Measurements from ENCODE around the gene SLC25A21.

The SLC25A21 gene

GRCh38 chr14:36657399-36658122 lies 514.8 kb downstream of the SLC25A21 start:
- in situ Hi-C loops (cut with MboI; ENCODE audit: low sequenced_read_pairs), result no loop called here

GRCh38 chr14:36656687-36657398 lies 515.6 kb downstream of the SLC25A21 start:
- in situ Hi-C loops (cut with MboI; ENCODE audit: low sequenced_read_pairs), result no loop called here

GRCh38 chr14:36655963-36656686 lies 516.3 kb downstream of the SLC25A21 start:
- in situ Hi-C loops (cut with MboI; ENCODE audit: low sequenced_read_pairs), result no loop called here

GRCh38 chr14:36655571-36655962 lies 516.8 kb downstream of the SLC25A21 start:
- in situ Hi-C loops (cut with MboI; ENCODE audit: low sequenced_read_pairs), result no loop called here

- in situ Hi-C loops (cut with MboI; ENCODE audit: low sequenced_read_pairs), result no loop called here
Observed at GRCh38 chr14:36654794-36655381, 517.5 kb downstream of the SLC25A21 start.

GRCh38 chr14:36653962-36654793 lies 518.2 kb downstream of the SLC25A21 start:
- in situ Hi-C loops (cut with MboI; ENCODE audit: low sequenced_read_pairs), result no loop called here

- in situ Hi-C loops (cut with MboI; ENCODE audit: low sequenced_read_pairs), result no loop called here
Observed at GRCh38 chr14:36653413-36653812, 519.0 kb downstream of the SLC25A21 start.

GRCh38 chr14:36652542-36653201 lies 519.7 kb downstream of the SLC25A21 start:
- in situ Hi-C loops (cut with MboI; ENCODE audit: low sequenced_read_pairs), result no loop called here

- in situ Hi-C loops (cut with MboI; ENCODE audit: low sequenced_read_pairs), result no loop called here
Observed at GRCh38 chr14:36649872-36650650, 522.3 kb downstream of the SLC25A21 start.

- in situ Hi-C loops (cut with MboI; ENCODE audit: low sequenced_read_pairs), result no loop called here
Observed at GRCh38 chr14:36647824-36648753, 524.3 kb downstream of the SLC25A21 start.

GRCh38 chr14:36647417-36647823 lies 525.0 kb downstream of the SLC25A21 start:
- in situ Hi-C loops (cut with MboI; ENCODE audit: low sequenced_read_pairs), result no loop called here

- in situ Hi-C loops (cut with MboI; ENCODE audit: low sequenced_read_pairs), result no loop called here
Observed at GRCh38 chr14:36646664-36647416, 525.6 kb downstream of the SLC25A21 start.

- in situ Hi-C loops (cut with MboI; ENCODE audit: low sequenced_read_pairs), result no loop called here
Observed at GRCh38 chr14:36633580-36633979, 538.8 kb downstream of the SLC25A21 start.
